GM12891 (cell line): Measurements from ENCODE around the gene PON1.

Experiments
- DNase-seq: peaks from one replicate; pipeline ENCODE4 v3.0.0; 2011; ENCODE audit warnings: low spot score; ENCODE audit not compliant: insufficient read length
- FAIRE-seq: peaks from 2 replicates; lab custom pipeline; 2011; peaks lifted over from hg19 to GRCh38; lab: Jason Lieb, UNC
- PAX5 ChIP-seq: IDR thresholded peaks from 2 replicates; pipeline ENCODE4 v1.6.1; 2011; ENCODE audit warnings: low read length, moderate library complexity, mild to moderate bottlenecking; ENCODE audit not compliant: insufficient read depth, severe bottlenecking
- POLR2A ChIP-seq: IDR thresholded peaks from 2 replicates; pipeline ENCODE4 v1.6.1; 2011; ENCODE audit warnings: low read depth, low read length, control low read depth
- POLR2AphosphoS5 ChIP-seq: IDR thresholded peaks from 2 replicates; pipeline ENCODE4 v1.6.1; 2011; ENCODE audit warnings: low read depth, low read length, control low read depth
- POU2F2 ChIP-seq: IDR thresholded peaks from 2 replicates; pipeline ENCODE4 v1.6.1; 2011; ENCODE audit warnings: low read depth, mild to moderate bottlenecking, control low read depth, low read length, moderate library complexity
- SPI1 ChIP-seq: IDR thresholded peaks from 2 replicates; pipeline ENCODE4 v1.6.1; 2011; ENCODE audit warnings: low read depth, low read length, control low read depth
- TAF1 ChIP-seq: IDR thresholded peaks from 2 replicates; pipeline ENCODE4 v1.6.1; 2011; ENCODE audit warnings: low read depth, low read length, control low read depth

Gene PON1

DNA sequence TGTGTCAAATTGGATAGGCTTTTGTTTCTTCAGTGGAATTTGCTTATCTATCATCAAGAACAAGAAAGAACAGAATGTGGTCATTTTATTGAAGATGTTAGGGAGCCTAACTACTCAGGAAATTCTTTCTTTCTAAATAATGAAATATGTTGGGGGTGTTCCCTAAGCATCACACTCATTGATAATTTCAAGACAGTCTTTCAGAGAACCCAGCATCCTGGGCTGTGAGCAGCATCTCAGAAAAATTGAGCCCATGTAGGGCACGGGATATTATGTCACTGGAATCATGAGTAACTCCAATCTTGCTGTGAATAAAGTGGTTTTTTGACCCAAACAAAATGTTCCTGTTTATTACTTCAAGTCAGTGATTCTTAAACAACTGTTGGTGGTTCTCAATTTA lies 27.3 kb downstream of the PON1 start:
- FAIRE-seq (no peak), DNase-seq (no peak)
- TF ChIP-seq TAF1 = no peak
- no peak for TF ChIP-seq POLR2A
- no peak for TF ChIP-seq PAX5

DNA sequence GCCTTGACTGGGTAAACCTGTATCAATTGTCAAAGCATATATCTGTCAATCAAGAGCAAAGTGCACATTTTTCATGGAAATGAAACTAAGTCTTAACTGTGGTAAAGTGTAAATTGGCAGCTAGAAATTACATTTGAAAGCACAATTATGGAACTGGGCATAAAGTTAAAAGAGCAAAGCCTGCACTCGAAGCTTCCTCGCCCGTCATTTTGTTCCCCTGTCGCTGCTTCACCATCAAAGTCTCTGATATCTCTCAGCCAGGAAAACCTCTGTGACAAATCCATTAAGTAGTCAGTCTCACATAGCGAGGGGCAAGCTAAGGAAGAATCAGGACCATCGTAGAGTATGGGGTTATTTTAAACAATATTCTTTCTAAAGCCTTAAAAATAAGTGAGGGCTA lies 27.9 kb downstream of the PON1 start:
- FAIRE-seq = no peak
- no peak for DNase-seq
- TF ChIP-seq POLR2A (no peak), POLR2AphosphoS5 (no peak)

DNA sequence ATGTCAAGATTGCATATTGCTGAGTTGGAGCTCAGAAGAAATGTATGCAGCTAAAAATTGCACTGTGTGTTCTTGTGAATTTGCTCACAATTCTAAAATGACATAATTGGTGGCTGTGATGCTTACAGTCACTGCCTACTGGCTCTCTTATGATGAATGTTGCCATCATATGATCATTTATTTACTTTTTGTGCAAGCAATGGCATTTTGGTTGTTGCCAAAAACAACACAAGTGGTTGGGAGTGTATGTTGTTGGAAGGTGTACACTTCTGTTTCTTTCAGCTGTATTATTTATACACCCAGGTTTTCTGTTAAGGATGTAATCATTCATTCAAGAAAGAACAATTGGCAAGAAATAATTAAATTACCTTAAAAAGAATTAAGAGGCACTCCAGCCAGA lies 28.9 kb downstream of the PON1 start:
- TF ChIP-seq PAX5 (no peak), POLR2A (no peak)
- DNase-seq (no peak), FAIRE-seq (no peak)

DNA sequence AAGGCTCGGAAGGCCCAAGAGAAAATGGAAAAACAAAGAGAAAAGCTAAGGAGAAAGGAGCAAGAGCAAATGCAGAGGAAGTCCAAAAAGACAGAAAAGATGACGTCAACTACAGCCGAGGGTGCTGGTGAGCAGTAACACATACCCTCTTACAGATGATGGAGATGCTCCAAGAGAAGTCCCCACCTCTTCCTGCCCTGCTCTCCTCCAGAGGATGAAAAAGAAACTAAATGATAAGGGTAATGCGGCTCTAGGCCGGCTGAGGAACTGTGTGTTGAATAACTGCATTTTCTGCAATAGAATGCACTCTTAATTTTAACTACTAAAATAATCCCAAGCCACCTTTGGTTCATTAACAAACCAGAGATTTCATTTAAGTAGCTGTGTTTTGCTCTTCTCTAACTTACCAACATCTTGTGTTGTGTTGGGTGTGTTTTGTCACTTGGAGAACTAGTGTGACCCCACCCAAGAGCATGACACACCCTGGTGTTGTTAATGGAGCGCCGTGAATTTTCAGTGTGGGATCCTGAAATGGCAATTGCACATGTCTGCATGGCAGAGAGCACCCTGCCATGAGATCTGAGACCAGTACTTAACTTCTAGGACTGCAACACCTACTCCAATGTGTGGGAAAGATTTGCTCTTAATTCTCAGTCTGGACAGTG lies 34.0 kb downstream of the PON1 start:
- no peak for FAIRE-seq
- no peak for DNase-seq
- TF ChIP-seq SPI1 = no peak
- no peak for TF ChIP-seq POLR2AphosphoS5
- no peak for TF ChIP-seq TAF1
- no peak for TF ChIP-seq PAX5
- TF ChIP-seq POLR2A = no peak
- no peak for TF ChIP-seq POU2F2

DNA sequence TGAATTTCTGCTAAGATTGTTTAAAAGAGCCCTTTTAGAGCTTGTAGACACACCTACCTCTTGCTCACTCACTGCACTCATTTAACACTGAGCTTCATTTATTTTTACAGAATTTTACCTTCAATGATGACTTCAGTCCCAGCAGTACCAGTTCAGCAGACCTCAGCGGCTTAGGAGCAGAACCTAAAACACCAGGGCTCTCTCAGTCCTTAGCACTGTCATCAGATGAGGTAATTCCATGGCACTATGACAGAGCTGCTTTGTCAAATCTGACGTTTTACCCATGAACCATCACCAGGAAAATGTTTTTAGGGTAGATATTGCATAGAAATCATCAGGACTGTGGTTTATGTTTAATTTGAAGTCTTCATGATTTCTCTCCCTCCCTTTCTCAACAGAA lies 38.2 kb downstream of the PON1 start:
- TF ChIP-seq POLR2A (no peak), POLR2AphosphoS5 (no peak), TAF1 (no peak), PAX5 (no peak), POU2F2 (no peak), SPI1 (no peak)
- no peak for FAIRE-seq
- no peak for DNase-seq

DNA sequence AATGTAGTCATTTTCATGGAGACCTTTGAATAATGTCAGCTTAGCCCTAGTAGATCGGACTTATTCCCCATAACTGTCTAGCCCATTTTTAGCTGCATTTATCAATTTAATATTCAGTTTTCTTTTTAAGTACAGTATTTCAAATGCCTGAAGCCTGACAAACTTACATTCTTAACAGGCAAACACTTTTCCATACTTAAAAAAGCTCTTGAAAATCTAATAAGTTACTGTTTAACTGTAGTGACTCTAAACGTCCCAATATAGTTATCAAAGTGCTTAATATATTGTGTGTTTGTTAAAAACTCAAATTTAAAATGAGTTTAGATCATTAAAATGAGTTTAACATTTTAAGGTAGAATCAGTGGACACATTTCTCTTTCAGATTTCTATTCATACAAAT lies 44.9 kb downstream of the PON1 start:
- DNase-seq (no peak), FAIRE-seq (no peak)
- TF ChIP-seq POLR2A (no peak), TAF1 (no peak), SPI1 (no peak), PAX5 (no peak), POLR2AphosphoS5 (no peak), POU2F2 (no peak)

DNA sequence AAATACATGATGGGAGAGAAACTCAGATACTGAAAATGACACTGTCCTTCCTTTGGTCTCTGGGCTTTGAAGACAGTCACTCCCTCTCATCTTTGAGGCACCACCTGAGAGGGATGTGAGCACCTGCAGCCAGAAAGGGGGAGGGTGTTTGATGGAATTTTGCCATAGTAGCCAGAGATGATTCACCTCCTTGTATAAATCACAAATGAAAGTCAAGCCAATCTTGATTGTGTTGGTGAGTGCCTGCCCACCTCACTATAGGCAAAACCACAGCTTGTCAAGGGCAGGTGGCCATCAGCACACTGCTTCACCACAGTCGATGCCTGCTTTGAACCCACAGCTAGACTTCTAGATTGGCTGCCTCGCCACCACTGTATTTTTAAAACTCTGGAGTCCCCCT lies 48.2 kb downstream of the PON1 start:
- DNase-seq (no peak), FAIRE-seq (no peak)
- no peak for TF ChIP-seq TAF1
- TF ChIP-seq POU2F2 = no peak
- no peak for TF ChIP-seq POLR2A
- no peak for TF ChIP-seq PAX5
- TF ChIP-seq POLR2AphosphoS5 = no peak
- no peak for TF ChIP-seq SPI1

DNA sequence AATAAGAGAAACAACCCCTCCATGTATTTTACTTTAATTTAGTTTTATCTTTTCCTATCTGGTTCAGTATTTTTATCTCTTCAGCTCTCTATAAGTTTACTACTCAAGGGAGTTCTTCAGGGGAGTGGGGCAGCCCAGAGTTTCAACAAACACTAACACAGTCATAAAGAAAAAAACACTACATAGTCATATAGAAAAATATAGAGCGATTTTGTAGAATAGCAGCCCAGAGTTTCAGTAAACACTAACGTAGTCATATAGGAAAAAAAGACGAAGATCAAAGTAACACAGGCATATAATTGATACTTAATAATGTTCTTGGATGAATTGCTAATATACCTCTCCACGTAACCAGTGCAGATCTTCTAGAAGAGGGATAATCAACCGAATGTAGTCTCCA lies 54.7 kb downstream of the PON1 start:
- no peak for FAIRE-seq
- TF ChIP-seq TAF1 = no peak
- TF ChIP-seq PAX5 = no peak
- TF ChIP-seq POU2F2 = no peak
- no peak for TF ChIP-seq POLR2A
- no peak for TF ChIP-seq SPI1
- no peak for TF ChIP-seq POLR2AphosphoS5
- no peak for DNase-seq

DNA sequence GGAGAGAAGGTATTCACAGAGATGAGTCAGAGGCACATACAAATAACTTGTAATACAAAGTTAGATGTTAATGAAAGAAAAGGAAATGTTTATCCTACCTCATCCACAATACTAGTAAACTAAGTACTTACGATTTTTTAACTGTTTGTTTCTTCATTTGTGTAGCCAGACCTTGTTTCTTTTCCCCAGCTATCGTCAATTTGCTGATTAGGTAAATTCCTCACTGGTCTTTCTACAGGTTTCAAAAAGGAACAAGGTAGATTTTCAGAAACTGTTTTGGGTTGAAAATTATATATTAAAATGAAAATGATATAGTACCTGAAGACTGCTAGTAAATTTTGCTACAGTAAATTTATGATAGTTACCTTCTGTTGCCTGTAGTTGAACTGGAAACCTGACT lies 56.6 kb downstream of the PON1 start:
- FAIRE-seq (no peak), DNase-seq (no peak)
- no peak for TF ChIP-seq TAF1
- no peak for TF ChIP-seq SPI1
- no peak for TF ChIP-seq POLR2A
- no peak for TF ChIP-seq POU2F2
- no peak for TF ChIP-seq POLR2AphosphoS5
- TF ChIP-seq PAX5 = no peak

DNA sequence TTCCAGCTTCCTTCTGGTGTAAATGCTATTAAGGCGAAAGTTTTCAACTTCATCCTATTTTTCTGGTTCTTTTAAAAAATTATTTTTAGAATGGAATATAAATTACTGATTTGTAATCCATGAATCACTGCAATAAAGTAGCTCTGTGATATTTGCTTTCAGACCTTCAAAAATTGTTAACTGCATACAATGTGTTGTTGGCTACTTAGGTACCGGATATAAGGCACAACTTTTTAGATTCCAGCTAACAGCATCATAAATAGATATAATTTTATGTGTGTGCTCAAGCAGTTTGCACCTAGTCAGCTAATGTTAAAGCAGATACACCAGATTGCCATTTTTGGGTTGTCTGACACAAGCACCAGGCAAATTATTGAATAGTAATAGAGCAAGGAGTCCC lies 58.7 kb downstream of the PON1 start:
- DNase-seq (no peak), FAIRE-seq (no peak)
- no peak for TF ChIP-seq POLR2A
- no peak for TF ChIP-seq SPI1
- TF ChIP-seq TAF1 = no peak
- no peak for TF ChIP-seq PAX5
- no peak for TF ChIP-seq POLR2AphosphoS5
- no peak for TF ChIP-seq POU2F2

DNA sequence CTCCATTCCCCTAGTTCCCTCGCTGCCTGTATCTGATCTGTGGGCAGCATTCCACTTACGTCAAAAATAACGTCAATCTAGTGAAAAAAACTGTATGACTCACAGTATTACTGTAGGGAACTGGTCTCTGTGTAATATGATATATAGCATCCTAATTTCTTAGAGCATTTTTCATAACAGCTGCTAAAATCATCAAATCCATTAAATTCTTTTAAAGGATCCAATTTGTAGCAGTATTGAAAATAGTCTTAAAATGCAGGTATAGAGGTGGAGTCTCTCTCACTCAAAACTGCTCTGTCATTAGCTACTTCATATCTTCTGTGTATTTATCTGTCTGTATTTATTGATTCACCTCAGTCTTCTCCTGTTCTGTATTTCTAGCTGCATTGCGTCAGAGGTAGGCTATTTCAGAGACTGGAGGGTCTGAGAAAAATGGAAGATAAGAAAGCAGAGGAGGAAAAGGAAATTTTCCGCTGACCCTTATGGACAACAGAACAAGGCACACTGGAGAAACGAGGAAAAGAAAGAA lies 59.9 kb downstream of the PON1 start:
- no peak for TF ChIP-seq PAX5
- TF ChIP-seq TAF1 = no peak
- no peak for TF ChIP-seq POU2F2
- no peak for TF ChIP-seq POLR2AphosphoS5
- TF ChIP-seq SPI1 = no peak
- no peak for TF ChIP-seq POLR2A
- FAIRE-seq (no peak), DNase-seq (no peak)
